WERI-Rb-1 (cell line): ENCODE measurements around the gene SERPING1.

ENCODE experiments used
- DNase-seq: peaks from one replicate; pipeline ENCODE4 v3.0.0-alpha.2; 2020
- H3K27ac ChIP-seq: fragments of 250-450 bp; sonication (Bioruptor Pico); 2 replicates; pipeline ENCODE4 v1.5.1; 2020; ENCODE audit warnings: mild to moderate bottlenecking, moderate library complexity
- H3K27me3 ChIP-seq: fragments of 250-450 bp; sonication (Bioruptor Pico); 2 replicates; pipeline ENCODE4 v1.5.1; 2021; ENCODE audit warnings: mild to moderate bottlenecking, low read depth, moderate library complexity; ENCODE audit not compliant: insufficient read depth, severe bottlenecking
- H3K36me3 ChIP-seq: fragments of 250-450 bp; sonication (Bioruptor Pico); 2 replicates; pipeline ENCODE4 v1.5.1; 2020; ENCODE audit warnings: mild to moderate bottlenecking, moderate library complexity
- H3K4me3 ChIP-seq: 2 replicates; pipeline ENCODE4 v1.5.1; 2011; ENCODE audit warnings: low read depth, mild to moderate bottlenecking, control low read depth, low read length
- H3K9me3 ChIP-seq: fragments of 250-450 bp; sonication (Bioruptor Pico); 2 replicates; pipeline ENCODE4 v1.5.1; 2021; ENCODE audit warnings: mild to moderate bottlenecking, moderate library complexity; ENCODE audit not compliant: severe bottlenecking
- TF ChIP-seq, protein P1 (sequence below): IDR thresholded peaks from 2 replicates; pipeline ENCODE4 v1.5.1; 2011; ENCODE audit warnings: low read depth, mild to moderate bottlenecking, control low read depth, inconsistent platforms, low read length

Gene SERPING1

DNA sequence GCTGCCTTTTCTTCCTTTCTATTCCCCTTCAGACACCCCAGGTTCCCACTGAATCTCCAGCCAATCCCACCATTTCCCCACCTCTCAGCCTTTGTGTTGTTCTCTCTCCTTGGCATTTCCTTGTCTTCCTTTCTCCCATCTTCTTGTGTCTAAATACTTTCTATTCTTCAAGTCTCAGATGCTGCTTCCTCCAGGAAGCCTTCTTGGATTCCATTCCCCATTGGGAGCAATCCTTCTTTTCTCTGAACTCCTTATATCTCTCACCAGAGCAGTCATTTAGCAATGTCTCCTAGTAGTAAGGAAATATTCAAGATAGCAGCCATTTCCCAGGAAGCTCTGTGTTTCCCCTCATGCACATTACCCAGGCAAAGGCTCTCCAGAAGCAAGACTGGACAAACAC is 36.8 kb downstream of the SERPING1 start:
- no peaks in the 10 kb centered on the region for H3K36me3 ChIP-seq
- TF ChIP-seq, protein P1, sequence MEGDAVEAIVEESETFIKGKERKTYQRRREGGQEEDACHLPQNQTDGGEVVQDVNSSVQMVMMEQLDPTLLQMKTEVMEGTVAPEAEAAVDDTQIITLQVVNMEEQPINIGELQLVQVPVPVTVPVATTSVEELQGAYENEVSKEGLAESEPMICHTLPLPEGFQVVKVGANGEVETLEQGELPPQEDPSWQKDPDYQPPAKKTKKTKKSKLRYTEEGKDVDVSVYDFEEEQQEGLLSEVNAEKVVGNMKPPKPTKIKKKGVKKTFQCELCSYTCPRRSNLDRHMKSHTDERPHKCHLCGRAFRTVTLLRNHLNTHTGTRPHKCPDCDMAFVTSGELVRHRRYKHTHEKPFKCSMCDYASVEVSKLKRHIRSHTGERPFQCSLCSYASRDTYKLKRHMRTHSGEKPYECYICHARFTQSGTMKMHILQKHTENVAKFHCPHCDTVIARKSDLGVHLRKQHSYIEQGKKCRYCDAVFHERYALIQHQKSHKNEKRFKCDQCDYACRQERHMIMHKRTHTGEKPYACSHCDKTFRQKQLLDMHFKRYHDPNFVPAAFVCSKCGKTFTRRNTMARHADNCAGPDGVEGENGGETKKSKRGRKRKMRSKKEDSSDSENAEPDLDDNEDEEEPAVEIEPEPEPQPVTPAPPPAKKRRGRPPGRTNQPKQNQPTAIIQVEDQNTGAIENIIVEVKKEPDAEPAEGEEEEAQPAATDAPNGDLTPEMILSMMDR: no peak
- H3K27me3 ChIP-seq: peaks cover 68% of the 10 kb centered on the region
- no peak overlapping the region for H3K27ac ChIP-seq
- no peak overlapping the region for H3K4me3 ChIP-seq
- no peaks in the 10 kb centered on the region for H3K9me3 ChIP-seq
- no peak for DNase-seq

DNA sequence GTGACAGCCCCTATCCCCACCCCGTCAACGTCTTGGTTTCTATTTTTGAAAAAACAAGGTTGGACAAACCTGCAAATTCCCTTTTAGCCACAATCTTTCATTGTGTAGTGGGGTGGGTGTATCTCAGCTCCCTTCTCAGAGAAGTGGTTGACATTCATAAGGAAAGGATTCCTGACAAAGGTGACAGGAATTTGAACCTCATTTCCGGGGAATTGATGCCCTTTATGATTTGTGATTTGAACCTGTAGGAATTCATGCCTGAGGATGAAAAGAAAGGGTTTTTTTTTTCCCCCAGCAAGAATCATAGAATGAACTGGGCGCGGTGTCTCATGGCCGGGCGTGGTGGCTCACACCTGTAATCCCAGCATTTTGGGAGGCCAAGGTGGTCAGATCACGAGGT is 37.8 kb downstream of the SERPING1 start:
- Histone ChIP-seq H3K27ac (no peak overlapping the region), H3K27me3 (peaks cover 61% of the 10 kb centered on the region), H3K4me3 (no peak overlapping the region), H3K36me3 (no peaks in the 10 kb centered on the region), H3K9me3 (no peaks in the 10 kb centered on the region)
- DNase-seq: no peak
- TF ChIP-seq, protein P1: no peak

DNA sequence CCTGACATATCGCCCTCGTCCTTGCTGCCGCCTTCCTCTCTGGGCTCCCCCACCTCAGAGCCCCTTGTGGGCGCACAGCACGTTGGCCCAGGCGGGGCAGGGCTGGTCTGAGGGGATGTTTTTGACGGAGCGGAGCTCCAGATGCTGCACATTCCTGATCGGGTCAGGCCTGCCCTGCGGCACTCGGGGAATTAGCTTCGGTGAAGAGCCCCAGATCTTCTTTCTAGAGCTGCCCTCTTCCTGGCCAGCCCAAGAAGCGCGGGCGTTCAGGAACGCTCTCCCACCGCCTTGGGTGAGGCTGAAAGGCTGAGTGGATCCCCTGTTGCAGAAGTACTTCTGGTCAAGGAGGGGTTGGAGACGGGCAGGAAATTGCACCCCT is 40.1 kb downstream of the SERPING1 start:
- Histone ChIP-seq H3K9me3 (no peaks in the 10 kb centered on the region), H3K27ac (no peak overlapping the region), H3K4me3 (no peak overlapping the region), H3K36me3 (no peaks in the 10 kb centered on the region), H3K27me3 (peaks cover 46% of the 10 kb centered on the region)
- DNase-seq: no peak
- TF ChIP-seq, protein P1: no peak

DNA sequence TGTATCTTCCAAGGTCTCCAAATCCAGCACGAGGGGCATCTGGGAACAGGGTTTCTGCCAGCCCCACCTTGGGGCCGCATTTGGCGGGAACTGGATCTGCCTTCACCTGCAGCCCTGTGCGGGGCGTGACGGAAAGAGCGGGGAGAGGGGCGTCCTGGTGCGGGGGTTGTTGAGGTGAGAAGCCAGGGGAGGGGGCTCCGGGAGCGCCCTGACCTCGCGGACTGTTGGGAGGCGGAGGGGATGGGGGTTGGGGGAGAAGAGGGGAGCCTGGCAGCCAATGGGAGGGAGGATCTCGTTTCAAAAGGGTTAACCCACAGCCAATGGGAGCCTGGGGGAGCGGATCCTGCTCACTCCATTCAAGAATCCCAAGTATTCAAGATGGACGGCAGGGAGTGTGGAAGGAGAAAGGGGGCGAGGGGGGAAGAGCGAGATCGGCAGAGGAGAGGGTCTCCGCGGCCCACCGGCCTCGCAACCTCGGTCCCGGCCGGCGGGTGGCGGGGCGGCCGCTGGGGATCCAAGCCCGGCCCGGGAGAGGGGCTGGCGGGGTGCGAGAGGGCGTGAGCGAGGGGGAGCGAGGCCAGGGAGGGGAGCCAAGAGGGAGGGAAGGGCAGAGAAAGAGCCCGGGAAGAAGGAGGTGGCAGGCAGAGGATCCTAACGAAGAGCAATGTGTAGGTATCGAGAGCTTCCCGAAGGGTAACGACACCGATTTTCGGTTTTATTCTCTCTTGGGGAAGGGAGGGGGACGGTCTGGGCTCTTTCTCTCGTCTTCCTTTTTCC is 40.7 kb downstream of the SERPING1 start:
- DNase-seq: no peak
- Histone ChIP-seq H3K27ac (no peak overlapping the region), H3K4me3 (peak overlapping the region; percentile 32)

DNA sequence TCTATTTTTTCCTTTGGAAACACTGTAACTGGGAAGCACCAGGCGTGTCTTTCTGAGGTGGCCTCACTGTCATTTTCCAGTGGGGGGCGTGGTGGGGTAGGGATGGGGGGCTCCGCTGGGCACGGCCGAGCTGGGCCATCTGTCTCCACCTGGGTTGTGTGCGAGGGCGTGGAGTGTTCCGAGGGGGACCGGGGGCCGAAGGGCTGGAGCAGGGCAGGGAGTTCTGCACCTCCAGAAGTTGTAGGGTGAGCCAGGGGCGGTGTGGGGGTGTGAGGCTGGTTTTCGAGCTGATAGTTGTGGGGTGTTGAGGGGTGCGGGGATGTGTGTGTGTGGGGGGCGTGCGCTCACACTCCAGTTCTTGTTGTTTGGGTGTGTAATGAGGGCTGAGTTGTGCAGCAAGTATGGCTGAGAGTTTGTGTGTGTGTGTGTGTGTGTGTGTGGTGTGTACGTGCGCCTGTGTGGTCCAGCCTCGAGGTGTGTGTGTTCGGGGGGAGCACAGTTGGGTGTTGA is 41.4 kb downstream of the SERPING1 start:
- Histone ChIP-seq H3K36me3 (no peaks in the 10 kb centered on the region), H3K27ac (no peak overlapping the region), H3K9me3 (no peaks in the 10 kb centered on the region), H3K4me3 (peak overlapping the region; percentile 32), H3K27me3 (peaks cover 43% of the 10 kb centered on the region)
- TF ChIP-seq, protein P1: 0 out of 2 replicates have a peak, but pooled peaks have one; percentile 7
- no peak for DNase-seq

More for the DNA sequence above, 40.7 kb downstream of the SERPING1 start:
- no peaks in the 10 kb centered on the region for H3K36me3 ChIP-seq
- TF ChIP-seq, protein P1: no peak
- peaks cover 43% of the 10 kb centered on the region for H3K27me3 ChIP-seq
- no peaks in the 10 kb centered on the region for H3K9me3 ChIP-seq
